NCI-H146 (cell line): ENCODE results near the gene FANCD2OS.
"Not testable (repeated sequence)": the region's sequence is repeated elsewhere in the genome, so short reads cannot be mapped to it uniquely, and the experiment has no call there.

Experiments used
- DNase-seq: peaks from one replicate; lab custom pipeline; 2025; lab: John Stamatoyannopoulos, UW

The FANCD2OS gene, protein sequence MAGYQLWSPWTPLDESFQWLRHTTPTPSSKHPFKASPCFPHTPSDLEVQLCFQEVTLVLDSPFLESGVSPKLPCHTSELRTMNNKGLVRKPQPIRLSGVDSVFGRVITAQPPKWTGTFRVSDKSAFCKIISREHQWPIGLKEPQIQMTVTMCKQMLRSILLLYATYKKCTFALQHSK

DNA sequence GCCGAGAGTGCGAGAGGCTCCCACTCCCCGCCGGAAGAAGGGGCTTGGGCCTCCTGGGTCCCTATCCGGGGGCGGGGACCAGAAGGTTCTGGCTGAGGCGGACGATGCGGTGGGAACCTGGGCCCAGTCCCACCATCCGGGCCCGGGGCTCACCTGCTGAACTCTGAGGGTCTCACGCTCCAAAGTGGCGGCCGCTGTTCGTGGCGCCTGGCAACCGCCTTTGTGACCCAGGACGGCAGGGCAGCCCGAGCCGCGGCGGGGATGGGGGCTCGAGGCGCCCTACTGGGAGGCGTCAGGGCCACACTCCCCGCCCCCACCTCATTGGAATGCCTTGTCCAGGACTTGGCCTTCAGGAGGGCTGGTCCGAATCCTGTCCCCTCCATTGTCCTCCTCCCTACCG lies at the start of gene FANCD2OS:
TSS of gene FANCD2OS (minus strand) at position 165 of the 400 bp plus-strand sequence. CDS start 3,481 bp downstream, outside the sequence.
- no peak for DNase-seq

GRCh38 chr3:10157031-10157430 lies 49.0 kb upstream of the FANCD2OS start:
- DNase-seq, result no peak

- DNase-seq, result no peak
Observed at GRCh38 chr3:10155658-10156057, 47.6 kb upstream of the FANCD2OS start.

GRCh38 chr3:10155123-10155472 lies 47.0 kb upstream of the FANCD2OS start:
- DNase-seq, result no peak

DNA sequence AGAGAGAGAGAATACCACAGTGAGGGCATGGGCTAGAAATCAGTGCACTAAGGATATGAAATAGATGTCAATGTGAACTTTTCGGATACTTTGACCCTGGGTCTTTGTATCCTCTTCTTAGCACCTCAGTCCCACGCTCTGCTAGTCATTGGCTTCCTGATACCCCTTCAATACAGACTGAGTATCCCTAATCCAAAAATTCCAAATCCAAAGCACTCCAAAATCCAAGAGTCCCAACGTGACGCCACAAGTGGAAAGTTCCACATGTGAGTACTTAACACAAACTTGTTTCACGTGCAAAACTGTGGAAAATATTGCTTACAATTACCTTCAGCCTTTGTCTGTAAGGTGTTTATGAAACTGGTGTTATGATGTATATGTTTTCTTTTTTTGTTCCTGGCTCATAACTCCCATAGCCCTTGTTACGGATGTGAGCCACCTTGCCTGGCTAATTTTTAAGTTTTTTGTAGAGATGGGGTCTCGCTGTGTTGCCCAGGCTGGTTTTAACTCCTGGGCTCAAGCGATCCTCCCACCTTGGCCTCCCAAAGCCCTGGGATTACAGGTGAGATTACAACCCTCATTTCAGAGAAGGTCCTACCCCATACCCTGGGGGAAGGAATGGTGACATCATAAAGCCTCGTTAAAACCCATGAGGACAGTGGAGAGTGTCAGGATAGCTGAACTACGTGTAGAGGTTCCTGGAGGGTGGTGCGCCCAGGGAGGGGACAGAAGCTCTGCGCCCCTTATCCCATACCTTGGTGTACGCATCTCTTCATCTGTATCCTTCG lies 46.5 kb upstream of the FANCD2OS start:
- DNase-seq, result no peak

- DNase-seq, result no peak
Observed at GRCh38 chr3:10150987-10151386, 42.9 kb upstream of the FANCD2OS start.

DNA sequence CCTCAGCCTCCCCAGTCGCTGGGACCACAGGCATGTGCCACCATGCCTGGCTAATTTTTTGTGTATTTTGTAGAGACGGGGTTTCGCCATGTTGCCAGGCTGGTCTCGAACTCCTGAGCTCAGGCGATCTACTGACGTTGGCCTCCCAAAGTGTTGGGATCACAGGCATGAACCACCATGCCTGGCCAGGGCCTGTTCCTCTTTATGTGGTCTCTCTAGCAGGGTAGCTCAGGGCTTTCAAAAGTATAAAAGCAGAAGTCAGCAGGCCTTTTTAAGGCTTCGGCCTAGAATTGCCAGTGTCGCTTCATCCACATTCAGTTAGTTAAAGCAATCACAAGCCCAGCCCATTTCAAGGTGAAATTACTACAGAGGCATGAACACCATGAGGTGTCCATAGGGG lies 41.2 kb upstream of the FANCD2OS start:
- DNase-seq, result no peak

GRCh38 chr3:10145685-10146084 lies 37.6 kb upstream of the FANCD2OS start:
- no peak for DNase-seq

DNA sequence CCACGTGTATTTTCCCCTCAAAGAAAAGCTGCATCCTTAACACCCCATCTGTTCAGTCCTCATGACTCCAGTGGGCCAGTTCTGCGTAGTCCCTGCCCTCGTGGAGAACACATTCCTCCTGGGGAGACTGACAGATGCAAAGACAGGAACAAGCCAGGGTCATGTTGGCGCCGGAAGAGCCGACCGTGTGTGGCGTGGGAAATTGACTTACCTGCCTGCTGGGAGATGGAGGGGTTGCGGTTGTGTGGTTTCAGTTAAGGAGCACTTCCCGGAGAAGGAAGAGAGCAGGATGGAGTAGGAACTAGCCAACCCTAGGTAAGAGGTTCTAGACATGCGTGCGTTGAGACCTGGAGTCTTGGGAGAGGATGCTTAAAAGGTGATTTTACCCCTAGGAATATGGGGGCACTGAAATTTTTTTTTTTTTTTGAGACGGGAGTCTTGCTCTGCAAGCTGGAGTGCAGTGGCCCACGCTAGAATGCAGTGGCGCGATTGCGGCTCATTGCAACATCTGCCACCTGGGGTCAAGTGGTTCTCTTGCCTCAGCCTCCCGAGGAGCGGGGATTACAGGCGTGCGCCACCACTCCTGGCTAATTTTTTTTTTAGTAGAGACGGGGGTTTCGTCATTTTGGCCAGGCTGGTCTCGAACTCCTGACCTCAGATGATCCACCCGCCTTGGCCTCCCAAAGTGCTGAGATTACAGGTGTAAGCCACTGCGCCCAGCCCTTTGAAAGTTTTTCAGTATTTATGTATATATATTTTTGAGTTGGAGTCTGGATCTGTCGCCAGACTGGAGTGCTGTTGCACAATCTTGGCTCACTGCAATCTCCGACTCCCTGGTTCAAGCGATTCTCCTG lies 34.9 kb upstream of the FANCD2OS start:
- DNase-seq, result no peak

DNA sequence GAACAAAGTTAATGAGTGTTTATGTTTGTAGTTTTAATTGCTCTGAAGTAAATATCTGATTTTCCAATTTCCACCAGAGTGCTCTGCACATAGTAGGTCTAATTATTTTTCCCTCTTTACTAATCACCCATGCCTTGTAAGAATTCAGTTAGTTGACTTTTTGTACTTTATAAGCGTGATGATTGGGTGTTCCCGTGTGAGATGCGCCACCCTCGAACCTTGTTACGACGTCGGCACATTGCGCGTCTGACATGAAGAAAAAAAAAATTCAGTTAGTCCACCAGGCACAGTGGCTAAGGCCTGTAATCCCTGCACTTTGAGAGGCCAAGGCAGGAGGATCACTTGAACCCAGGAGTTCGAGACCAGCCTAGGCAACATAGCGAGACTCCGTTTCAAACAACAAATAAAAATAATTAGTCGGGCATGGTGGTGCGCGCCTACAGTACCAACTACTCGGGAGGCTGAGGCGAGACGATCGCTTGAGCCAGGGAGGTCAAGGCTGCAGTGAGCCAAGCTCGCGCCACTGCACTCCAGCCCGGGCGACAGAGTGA lies 33.0 kb upstream of the FANCD2OS start:
- peak; percentile 31 for DNase-seq

DNA sequence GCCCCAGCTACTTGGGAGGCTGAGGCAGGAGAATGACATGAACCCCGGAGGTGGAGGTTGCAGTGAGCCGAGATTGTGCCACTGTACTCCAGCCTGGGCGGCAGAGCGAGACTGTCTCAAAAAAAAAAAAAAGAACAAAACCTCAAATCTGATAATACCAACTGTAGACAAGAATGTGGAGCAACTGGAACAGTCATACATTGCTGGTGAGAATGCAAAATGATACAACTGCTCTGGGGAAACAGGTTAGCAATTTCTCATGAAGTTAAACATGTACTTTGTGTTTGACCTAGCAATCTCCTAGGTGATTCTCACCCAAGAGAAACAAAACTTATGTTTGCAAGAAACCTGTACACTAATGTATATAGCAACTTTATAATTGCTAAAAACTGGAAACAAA lies 29.1 kb upstream of the FANCD2OS start:
- no peak for DNase-seq

DNA sequence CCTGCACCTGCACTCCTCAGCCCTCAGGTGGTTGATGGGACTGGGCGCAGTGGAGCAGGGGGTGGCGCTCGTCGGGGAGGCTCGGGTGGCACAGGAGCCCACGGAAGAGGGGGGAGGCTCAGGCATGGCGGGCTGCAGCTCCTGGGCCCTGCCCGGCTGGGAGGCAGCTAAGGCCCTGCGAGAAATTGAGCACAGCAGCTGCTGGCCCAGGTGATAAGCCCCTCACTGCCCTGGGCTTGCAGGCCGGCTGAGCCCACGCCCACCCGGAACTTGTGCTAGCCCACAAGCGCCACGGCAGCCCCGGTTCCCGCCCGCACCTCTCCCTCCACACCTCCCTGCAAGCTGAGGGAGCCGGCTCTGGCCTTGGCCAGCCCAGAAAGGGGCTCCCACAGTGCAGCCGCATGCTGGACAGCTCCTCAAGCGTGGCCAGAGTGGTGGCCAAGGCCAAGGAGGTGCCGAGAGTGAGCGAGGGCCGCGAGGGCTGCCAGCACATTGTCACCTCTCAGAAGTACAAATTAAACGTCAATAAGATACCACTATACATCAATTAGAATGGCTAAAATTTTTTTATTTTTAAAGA lies 28.5 kb upstream of the FANCD2OS start:
- no peak for DNase-seq

DNA sequence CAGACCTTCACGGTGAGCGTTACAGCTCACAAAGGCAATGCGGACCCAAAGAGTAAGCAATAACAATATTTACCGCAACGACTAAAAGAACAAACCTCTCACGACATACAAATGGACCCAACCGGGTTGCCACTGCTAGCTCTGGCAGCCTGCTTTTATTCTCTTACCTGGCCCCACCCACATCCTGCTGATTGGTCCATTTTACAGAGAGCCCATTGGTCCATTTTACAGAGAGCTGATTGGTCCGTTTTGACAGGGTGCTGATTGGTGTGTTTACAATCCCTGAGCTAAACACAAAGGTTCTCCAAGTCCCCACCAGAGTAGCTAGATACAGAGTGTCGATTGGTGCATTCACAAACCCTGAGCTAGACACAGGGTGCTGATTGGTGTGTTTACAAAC lies 27.8 kb upstream of the FANCD2OS start:
- DNase-seq, result not testable (repeated sequence)

DNA sequence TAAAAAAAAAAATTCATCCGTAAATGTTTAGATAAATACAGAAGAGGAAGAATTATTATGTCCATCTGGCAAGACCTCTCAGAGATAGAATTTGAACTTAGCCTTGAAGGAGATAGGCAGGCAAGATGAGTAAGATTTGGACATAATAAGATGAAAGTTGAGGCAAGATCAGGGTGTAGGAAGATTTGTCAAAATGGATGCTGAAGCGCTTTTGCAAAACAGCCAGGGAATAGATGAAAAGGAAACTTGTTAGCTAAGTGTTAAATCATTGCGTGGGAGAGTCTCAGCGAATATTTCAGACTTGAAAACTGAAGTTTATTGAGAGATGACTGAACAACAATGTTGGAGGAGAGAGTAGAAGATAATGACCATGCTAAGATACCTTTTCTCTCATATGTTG lies 14.7 kb upstream of the FANCD2OS start:
- DNase-seq, result no peak

DNA sequence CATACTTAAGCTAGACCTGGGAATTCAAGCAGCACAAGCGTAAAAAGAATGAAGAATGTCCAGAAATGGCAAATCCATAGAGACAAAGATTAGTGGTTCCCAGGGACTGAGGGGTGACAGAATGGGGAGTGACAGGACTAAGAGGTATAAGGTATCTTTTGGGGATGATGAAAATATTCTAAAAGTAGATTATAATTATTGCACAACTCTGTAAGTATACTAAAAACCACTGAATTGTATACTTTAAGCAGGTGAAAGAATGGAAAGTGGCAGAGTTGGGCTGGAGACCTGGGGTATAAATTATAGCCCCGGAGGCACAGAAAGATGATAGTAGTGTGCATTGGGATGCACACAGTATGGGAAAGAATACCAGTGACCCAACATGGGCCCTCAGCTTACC lies 13.0 kb upstream of the FANCD2OS start:
- no peak for DNase-seq

DNA sequence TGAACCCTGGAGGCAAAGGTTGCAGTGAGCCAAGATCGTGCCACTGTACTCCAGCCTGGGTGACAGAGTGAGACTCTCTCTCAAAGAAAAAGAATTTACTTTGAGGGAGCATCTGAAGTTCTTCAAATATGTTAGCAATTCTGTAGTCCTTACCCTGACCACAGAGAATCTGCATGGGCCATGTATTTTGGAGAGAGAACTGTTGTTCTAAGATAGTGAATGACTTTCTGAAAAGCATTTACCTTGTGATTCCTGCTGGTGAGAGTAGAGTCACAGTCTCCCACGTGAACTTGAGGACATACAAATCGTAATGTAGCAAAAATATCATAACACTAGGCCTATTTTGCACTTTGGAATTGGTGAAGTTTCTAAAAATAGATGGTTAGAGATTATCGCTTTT lies 11.3 kb upstream of the FANCD2OS start:
- DNase-seq, result no peak

DNA sequence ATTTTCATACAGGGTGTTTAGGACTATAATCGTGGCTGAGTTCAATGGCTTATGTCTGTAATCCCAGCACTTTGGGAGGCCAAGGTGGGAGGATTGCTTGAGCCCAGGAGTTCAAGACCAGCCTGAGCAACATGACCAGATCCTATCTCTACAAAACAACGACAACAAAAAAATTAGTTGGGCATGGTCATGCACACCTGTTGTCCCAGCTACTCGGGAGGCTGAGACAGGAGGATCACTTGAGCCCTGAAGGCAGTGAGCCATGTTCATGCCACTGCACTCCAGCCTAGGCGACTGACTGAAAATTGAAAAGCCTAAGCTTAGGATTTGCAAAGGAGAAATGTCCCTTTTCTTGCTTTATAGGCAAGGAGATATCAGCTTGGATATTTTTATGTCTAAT lies 8.9 kb upstream of the FANCD2OS start:
- DNase-seq, result no peak

- no peak for DNase-seq
Observed at GRCh38 chr3:10116138-10116460, 8.0 kb upstream of the FANCD2OS start.

DNA sequence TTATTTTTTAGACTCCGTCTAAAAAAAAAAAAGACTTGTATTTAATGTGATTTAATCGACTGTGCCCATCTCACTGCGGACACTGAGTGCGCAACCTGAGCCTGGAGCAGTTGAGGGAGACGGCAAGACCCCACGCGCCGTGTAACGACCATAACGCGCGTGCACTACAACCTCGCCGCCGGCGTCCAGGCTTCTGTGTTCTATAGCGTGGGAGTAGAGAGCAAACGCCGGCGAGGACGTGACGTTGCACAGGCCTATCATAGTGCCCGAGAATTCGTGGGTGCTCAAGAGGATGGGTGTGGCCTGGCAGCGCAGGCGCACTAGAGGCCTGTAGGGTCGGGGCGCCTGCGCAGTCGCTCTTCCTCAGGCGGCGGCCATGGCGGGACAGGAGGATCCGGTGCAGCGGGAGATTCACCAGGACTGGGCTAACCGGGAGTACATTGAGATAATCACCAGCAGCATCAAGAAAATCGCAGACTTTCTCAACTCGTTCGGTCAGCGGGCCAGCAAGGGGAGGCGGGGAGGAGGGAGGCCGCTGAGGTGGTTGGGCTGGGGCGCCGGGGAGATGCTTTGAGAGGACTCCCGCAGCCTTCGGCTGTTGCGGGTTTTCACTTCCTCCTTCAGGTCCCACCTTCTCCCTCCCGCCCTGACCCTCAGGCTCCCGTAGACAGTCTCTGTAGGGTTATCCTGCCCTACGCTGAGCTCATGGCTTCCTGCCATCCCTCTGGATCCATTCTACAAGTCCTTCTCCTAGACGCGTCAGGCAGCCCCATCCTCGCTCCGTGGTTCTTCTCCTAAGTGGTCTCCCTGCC lies 7.5 kb upstream of the FANCD2OS start, which contains the start of gene BRK1:
TSS of gene BRK1 (plus strand) at position 350 of the 812 bp plus-strand sequence. CDS start at position 377, 27 bp downstream.
- DNase-seq, result peak; percentile 94

- no peak for DNase-seq
Observed at GRCh38 chr3:10106919-10107318, 1.1 kb downstream of the FANCD2OS start.

GRCh38 chr3:10099041-10099440 lies 9.0 kb downstream of the FANCD2OS start:
- DNase-seq, result no peak
